ENCODE results near the gene GOLPH3L.
"Not testable (repeated sequence)": the region's sequence is repeated elsewhere in the genome, so short reads cannot be mapped to it uniquely, and the experiment has no call there.

GRCh38 chr1:150641126-150641815 is 55.7 kb downstream of the GOLPH3L start:
- TF ChIP-seq CTCF (IDR thresholded peaks at IDR 0.05; ENCODE audit: low read depth, low read length); POLR2A (IDR thresholded peaks at IDR 0.05; ENCODE audit: extremely low read depth, insufficient read length); MYC (IDR thresholded peaks at IDR 0.05; ENCODE audit: low read depth, low read length): not testable (repeated sequence)
